GM12878 (cell line): ENCODE measurements around the gene TET1. TPM values are rescaled to one million over a fixed set of nuclear protein-coding genes. Genes with fewer than 3 reads are reported as not detected.

Source experiments
- ATAC-seq: fragments of 200-7000 bp; cut with Tn5 transposase; 3 replicates; pipeline ENCODE4 v1.9.1; 2020; ENCODE audit warnings: mild to moderate bottlenecking, moderate library complexity
- Bru-seq: library from RNA; stranded (reverse); fragments of 400-500 nt; gene quantifications from one replicate; lab custom pipeline; 2021; lab: Mats Ljungman, UMichigan
- BruChase-seq, 2 experiments: library from RNA; stranded (reverse); fragments of 400-500 nt; gene quantifications; one replicate each; lab custom pipeline; 2021; lab: Mats Ljungman, UMichigan
- BruUV-seq: library from RNA; stranded (reverse); fragments of 400-500 nt; replicated peaks from 2 replicates; lab custom pipeline; 2021; lab: Mats Ljungman, UMichigan
- CTCF ChIA-PET: fragments of 300-600 bp; sonication (Branson Sonifier 250); formaldehyde crosslinking; extraction: SDS; loops from one replicate; lab custom pipeline; 2021; ENCODE audit warnings: inconsistent platforms; lab: Yijun Ruan, JAX
- POLR2A ChIA-PET: fragments of 350-600 bp; formaldehyde crosslinking; extraction: SDS; loops from one replicate; lab custom pipeline; 2021; ENCODE audit warnings: inconsistent platforms; lab: Charles Lee
- RAD21 ChIA-PET: fragments of 300-600 bp; sonication (Branson Sonifier 250); formaldehyde crosslinking; loops from one replicate; lab custom pipeline; 2023; ENCODE audit warnings: antibody characterized with exemption; ENCODE audit not compliant: unreplicated experiment; lab: Charles Lee
- SMC1A ChIA-PET: fragments of 300-600 bp; sonication (Branson Sonifier 250); formaldehyde crosslinking; loops from one replicate; lab custom pipeline; 2023; ENCODE audit not compliant: unreplicated experiment, uncharacterized antibody; lab: Charles Lee
- DNase-seq: peaks from one replicate; pipeline ENCODE4 v3.0.0-alpha.2; 2011; ENCODE audit warnings: low read depth, low spot score
- FAIRE-seq: peaks from 3 replicates; lab custom pipeline; 2011; peaks lifted over from hg19 to GRCh38; lab: Jason Lieb, UNC
- H2AFZ ChIP-seq: 2 replicates; pipeline ENCODE4 v1.6.0; 2011; ENCODE audit warnings: low read depth, low read length, control low read depth; ENCODE audit not compliant: control insufficient read depth
- H3K27ac ChIP-seq: 2 replicates; pipeline ENCODE4 v1.5.1; 2011; ENCODE audit warnings: control low read depth; ENCODE audit not compliant: control insufficient read depth, insufficient read depth
- H3K27me3 ChIP-seq, 2 experiments: replicated peaks in 1 of 2; 2 replicates each; pipeline versions ENCODE4 v1.6.0 to v1.6.1; 2011; ENCODE audit warnings: low read length in 1 of 2; ENCODE audit not compliant: control insufficient read depth in 2 of 2, insufficient read depth in 2 of 2
- H3K36me3 ChIP-seq, 2 experiments: 2 replicates each; pipeline ENCODE4 v1.5.1; 2011; ENCODE audit warnings: low read length in 1 of 2; ENCODE audit not compliant: control insufficient read depth in 2 of 2, insufficient read depth in 2 of 2
- H3K4me1 ChIP-seq: 2 replicates; pipeline ENCODE4 v1.6.1; 2011; ENCODE audit warnings: mild to moderate bottlenecking, low read length, moderate library complexity, mixed read lengths; ENCODE audit not compliant: control insufficient read depth, insufficient read depth
- H3K4me2 ChIP-seq: 2 replicates; pipeline ENCODE4 v1.6.0; 2011; ENCODE audit warnings: control low read depth; ENCODE audit not compliant: control insufficient read depth, insufficient read depth
- H3K4me3 ChIP-seq: fragments of 200-600 bp; sonication (generic); 2 replicates; pipeline ENCODE4 v1.5.1; 2016
- H3K79me2 ChIP-seq: 2 replicates; pipeline ENCODE4 v1.6.0; 2011; ENCODE audit warnings: low read length; ENCODE audit not compliant: control insufficient read depth, insufficient read depth
- H3K9ac ChIP-seq: 2 replicates; pipeline ENCODE4 v1.8.0; 2011; ENCODE audit warnings: low read length, control low read depth, mixed read lengths; ENCODE audit not compliant: control insufficient read depth, insufficient read depth
- H3K9me3 ChIP-seq: replicated peaks from 3 replicates; pipeline ENCODE4 v1.5.1; 2011; ENCODE audit warnings: mild to moderate bottlenecking, low read length; ENCODE audit not compliant: control insufficient read depth, insufficient read depth
- H4K20me1 ChIP-seq: 2 replicates; pipeline ENCODE4 v1.6.0; 2011; ENCODE audit not compliant: control insufficient read depth, insufficient read depth
- ATF2 ChIP-seq: IDR thresholded peaks from 2 replicates; pipeline ENCODE4 v1.6.1; 2012; ENCODE audit warnings: low read length, inconsistent platforms
- DPF2 ChIP-seq: fragments of 450-650 bp; IDR thresholded peaks from 2 replicates; pipeline ENCODE4 v1.6.1; 2017; ENCODE audit warnings: mild to moderate bottlenecking
- E2F4 ChIP-seq: IDR thresholded peaks from 2 replicates; pipeline ENCODE4 v1.6.1; 2012; ENCODE audit warnings: low read depth, low read length, improper control_type of control experiment
- E2F8 ChIP-seq: fragments of 450-650 bp; IDR thresholded peaks from 2 replicates; pipeline ENCODE4 v1.6.1; 2018; ENCODE audit warnings: mild to moderate bottlenecking, low read depth, moderate library complexity; ENCODE audit not compliant: partially characterized antibody
- MEF2B ChIP-seq: fragments of 450-650 bp; IDR thresholded peaks from 2 replicates; pipeline ENCODE4 v1.6.1; 2018; ENCODE audit warnings: mild to moderate bottlenecking, moderate library complexity; ENCODE audit not compliant: partially characterized antibody, poor library complexity, severe bottlenecking
- PML ChIP-seq: IDR thresholded peaks from 2 replicates; pipeline ENCODE4 v1.6.1; 2012; ENCODE audit warnings: low read length, inconsistent platforms
- RUNX3 ChIP-seq: IDR thresholded peaks from 2 replicates; pipeline ENCODE4 v1.6.1; 2012; ENCODE audit warnings: low read length, inconsistent platforms
- SP1 ChIP-seq: IDR thresholded peaks from one replicate; pipeline ENCODE4 v1.6.1; 2011; ENCODE audit warnings: low read depth, low read length
- SREBF2 ChIP-seq: IDR thresholded peaks from 2 replicates; pipeline ENCODE4 v1.6.1; 2012; ENCODE audit warnings: mild to moderate bottlenecking, low read length
- ZNF384 ChIP-seq: IDR thresholded peaks from 2 replicates; pipeline ENCODE4 v1.6.1; 2012; ENCODE audit warnings: low read depth, mild to moderate bottlenecking, low read length, improper control_type of control experiment, borderline replicate concordance
- WGBS: methylation state at CpG from one replicate; pipeline ENCODE4 v1.1.6; 2016; ENCODE audit warnings: low lambda C conversion rate; ENCODE audit not compliant: insufficient replicate concordance, insufficient coverage; ENCODE audit errors: missing lambda C conversion rate; 5-methylcytosine and 5-hydroxymethylcytosine counted together
- in situ Hi-C: fragments of 300-500 bp; cut with MboI; formaldehyde crosslinking; loops from 9 replicates; pipeline ENCODE4 v1.14.3; 2018; ENCODE audit warnings: mixed read lengths
- intact Hi-C: fragments of 100-400 bp; cut with micrococcal nuclease; formaldehyde crosslinking; loops from one replicate; pipeline ENCODE4 v1.14.2; 2022; ENCODE audit not compliant: unreplicated experiment
- long read RNA-seq, 2 experiments: library from polyadenylated mRNA; unstranded; transcript quantifications; one replicate each; pipeline ENCODE4 v2.0.0, GENCODE V29; 2019 to 2020
- polyA minus RNA-seq, 3 experiments: library from RNA; depleted of rRNA, polyadenylated mRNA; stranded (reverse); fragments of >200 nt; gene quantifications; 2 replicates each; pipeline ENCODE4 v1.2.3, GENCODE V29; 2011
- polyA plus RNA-seq, 11 experiments: library from polyadenylated mRNA; depleted of rRNA in 4 of 11; unstranded in 6 of 11; stranded (reverse) in 5 of 11; fragments of >200 nt; fragmentation: Nextera tagmentation in 4 of 11; fragmentation: Illumina TruSeq in 1 of 11; extraction: Ambion mirVana in 4 of 11; extraction: Trizol in 1 of 11; gene quantifications; 1 replicate in 1 of 11; 2 replicates in 10 of 11; pipeline versions ENCODE4 v1.2.1 to v1.2.3, GENCODE V29; 2011 to 2016; ENCODE audit warnings: inconsistent platforms in 2 of 11, missing spikeins in 2 of 11, low read depth in 1 of 11
- total RNA-seq, 4 experiments: library from RNA; depleted of rRNA in 3 of 4; stranded (reverse); fragments of >200 nt in 3 of 4; fragmentation: Illumina TruSeq in 1 of 4; extraction: Trizol in 1 of 4; gene quantifications; 2 replicates each; pipeline versions ENCODE4 v1.2.1 to v1.2.3, GENCODE V29; 2013 to 2021

The TET1 gene
- 6.3 and 7.8 TPM in 2 replicates for total RNA-seq (2013; cell fraction: nucleolus; rRNA removed)
- total RNA-seq (2014; rRNA removed), result 1.1 TPM in 2 replicates
- total RNA-seq (2014; rRNA removed; fragmentation: Illumina TruSeq; extraction: Trizol), result 1.4 TPM in 2 replicates
- 1.1 and 1.4 TPM in 2 replicates for total RNA-seq (2021)
- 0.09 TPM for polyA plus RNA-seq (2011; ENCODE audit: low read depth)
- 0.42 and 0.46 TPM in 2 replicates for polyA plus RNA-seq (2011; rRNA removed)
- polyA plus RNA-seq (2011; cell fraction: cytosol; rRNA removed), result 0.17 and 0.18 TPM in 2 replicates
- polyA plus RNA-seq (2011; cell fraction: nucleus; rRNA removed), result 0.39 and 0.46 TPM in 2 replicates
- polyA plus RNA-seq (2012), result 0.21 and 0.28 TPM in 2 replicates
- polyA plus RNA-seq (2014; fragmentation: Illumina TruSeq; extraction: Trizol), result 0.62 and 1.0 TPM in 2 replicates
- under 1 TPM; 0.22 to 0.31 TPM for polyA plus RNA-seq (2014; fragmentation: Nextera tagmentation; extraction: Ambion mirVana)
- polyA plus RNA-seq (2014; rRNA removed), result 0.31 and 0.34 TPM in 2 replicates
- polyA plus RNA-seq (2016; fragmentation: Nextera tagmentation; extraction: Ambion mirVana), result under 1 TPM; 0.59 to 0.71 TPM
- 1.4 and 1.5 TPM in 2 replicates for polyA minus RNA-seq (2011; rRNA and poly(A)+ RNA removed)
- polyA minus RNA-seq (2011; cell fraction: cytosol; rRNA and poly(A)+ RNA removed), result 0.40 and 0.52 TPM in 2 replicates
- 0.85 and 1.1 TPM in 2 replicates for polyA minus RNA-seq (2011; cell fraction: nucleus; rRNA and poly(A)+ RNA removed)
- Bru-seq, nascent RNA, result percentile 41 among the genes with signal in this experiment
- percentile 28 among the genes with signal in this experiment for BruChase-seq, experiment 1, labeled RNA remaining after a 6-hour chase
- percentile 29 among the genes with signal in this experiment for BruChase-seq, experiment 2, labeled RNA remaining after a 2-hour chase
- long read RNA-seq, experiment 1, result 0 reads
- long read RNA-seq, experiment 2, partial matches to known transcripts, result 0 of 5 reads
- long read RNA-seq, experiment 2, other reads (novel, unspliced or antisense), result 5 of 5 reads

GRCh38 chr10:68560186-68560942, at the start of gene TET1:
Gene TET1, plus strand, starts transcription at chr10:68560337. Its CDS starts 12,002 bp downstream, at chr10:68572339.
- in situ Hi-C loops, result no loop called here
- ChIA-PET CTCF (interaction anchor here (0.6 kb wide), 1 partner anchor 107 kb away, joined by 3 read pairs; no protein-coding TSS in a partner anchor), SMC1A (interaction anchor here (0.7 kb wide), 1 partner anchor 18 kb away, joined by 3 read pairs; no protein-coding TSS in a partner anchor), RAD21 (no interaction called here), POLR2A (interaction anchor here (0.6 kb wide), 1 partner anchor 35 kb away, joined by 3 read pairs; no protein-coding TSS in a partner anchor)
- Histone ChIP-seq H4K20me1 (no peaks in the 10 kb centered on the region), H3K27me3 (peaks cover 6 to 10% of the 10 kb centered on the region in 2 experiments), H3K4me1 (no peaks in the 10 kb centered on the region), H3K4me2 (peak within 1 kb of the TSS; percentile 60), H2AFZ (peak within 1 kb of the TSS; percentile 34; the same call in 1 of the 2 replicates), H3K36me3 (no peaks in the 10 kb centered on the region), H3K9ac (no peak within 1 kb of the TSS), H3K27ac (no peak within 1 kb of the TSS), H3K9me3 (no peaks in the 10 kb centered on the region), H3K79me2 (no peaks in the 10 kb centered on the region), H3K4me3 (peak within 1 kb of the TSS; percentile 41; the same call in 1 of the 2 replicates)
- intact Hi-C loops, result loop anchor here (1.0 kb wide), 1 partner anchor 40 kb away; no protein-coding TSS in a partner anchor
- peak; percentile 68 for ATAC-seq
- WGBS, result 28% methylated on average over 49 of the region's 66 CpGs
- FAIRE-seq, result no peak
- DNase-seq, result no peak
- no TSS peak for BruUV-seq
- TF ChIP-seq PML, result no peak
- TF ChIP-seq SREBF2, result no peak
- peak; percentile 4; the same call in 1 of the 2 replicates for TF ChIP-seq RUNX3
- no peak for TF ChIP-seq DPF2
- TF ChIP-seq SP1, result peak; percentile 74
- TF ChIP-seq E2F4, result no peak
- no peak for TF ChIP-seq MEF2B
- TF ChIP-seq ATF2, result no peak
- no peak for TF ChIP-seq E2F8
- TF ChIP-seq ZNF384, result no peak
- TF ChIP-seq, all 136 proteins: peak for 2
